K562 (cell line): ENCODE data around the gene SCN2B. TPM values are rescaled to one million over a fixed set of nuclear protein-coding genes. Genes with fewer than 3 reads are reported as not detected.

ENCODE experiments used
- ATAC-seq: fragments of 200-7000 bp; cut with Tn5 transposase; 3 replicates; pipeline ENCODE4 v1.9.1; 2020; ENCODE audit warnings: moderate library complexity
- BruUV-seq: library from RNA; stranded (reverse); fragments of 400-500 nt; replicated peaks from 2 replicates; lab custom pipeline; 2021; lab: Mats Ljungman, UMichigan
- CTCF ChIA-PET: fragments of 300-600 bp; formaldehyde crosslinking; extraction: SDS; loops from one replicate; lab custom pipeline; 2021; ENCODE audit warnings: low intra/inter-chr PET ratio; lab: Yijun Ruan, JAX
- POLR2A ChIA-PET: fragments of 300-600, 350-650 bp; sonication (Branson Sonifier 250); formaldehyde crosslinking; extraction: SDS; loops from one replicate; lab custom pipeline; 2021; ENCODE audit warnings: antibody characterized with exemption, inconsistent platforms; lab: Yijun Ruan, JAX
- DNase-seq, 4 experiments: peaks; one replicate each; pipeline versions ENCODE4 v3.0.0 to v3.0.0-alpha.2; 2011 to 2018; ENCODE audit warnings: low spot score in 3 of 4, mixed read lengths in 3 of 4; ENCODE audit errors: extremely low read depth in 1 of 4
- FAIRE-seq: peaks from 2 replicates; lab custom pipeline; 2011; peaks lifted over from hg19 to GRCh38; lab: Jason Lieb, UNC
- H2AFZ ChIP-seq: 2 replicates; pipeline ENCODE4 v1.6.0; 2011; ENCODE audit warnings: low read depth, low read length, control low read depth, inconsistent platforms
- H3K27ac ChIP-seq: fragments of 200-600 bp; 3 replicates; pipeline ENCODE4 v1.8.0; 2011; ENCODE audit warnings: low read depth, mild to moderate bottlenecking, control low read depth, inconsistent platforms, low read length, moderate library complexity, mixed read lengths; ENCODE audit errors: extremely low read depth
- H3K27me3 ChIP-seq, 2 experiments: fragments of 300-600 bp in 1 of 2; 2 replicates in 1 of 2; 3 replicates in 1 of 2; pipeline versions ENCODE4 v1.6.0 to v1.8.0; 2011; ENCODE audit warnings: inconsistent platforms in 2 of 2, low read length in 2 of 2, mild to moderate bottlenecking in 1 of 2, mixed read lengths in 1 of 2, moderate library complexity in 1 of 2; ENCODE audit not compliant: control insufficient read depth in 2 of 2, insufficient read depth in 2 of 2
- H3K36me3 ChIP-seq: fragments of 300-600 bp; 3 replicates; pipeline ENCODE4 v1.8.0; 2011; ENCODE audit warnings: mild to moderate bottlenecking, low read length, inconsistent platforms; ENCODE audit not compliant: control insufficient read depth, insufficient read depth
- H3K4me1 ChIP-seq, 2 experiments: fragments of 200-600 bp in 1 of 2; replicated peaks in 1 of 2; 2 replicates in 1 of 2; 3 replicates in 1 of 2; pipeline versions ENCODE4 v1.5.1 to v1.8.0; 2011; ENCODE audit warnings: inconsistent platforms in 2 of 2, low read length in 2 of 2, mild to moderate bottlenecking in 1 of 2, mixed read lengths in 1 of 2, moderate library complexity in 1 of 2; ENCODE audit not compliant: control insufficient read depth in 2 of 2, insufficient read depth in 2 of 2
- H3K4me2 ChIP-seq: 2 replicates; pipeline ENCODE4 v1.6.1; 2011; ENCODE audit warnings: low read length, control low read depth, inconsistent platforms, mixed read lengths; ENCODE audit not compliant: insufficient read depth
- H3K4me3 ChIP-seq: fragments of 200-600 bp; sonication (generic), shearing (Covaris generic); 2 replicates; pipeline ENCODE4 v1.5.1; 2016; ENCODE audit warnings: control low read depth, inconsistent platforms
- H3K79me2 ChIP-seq: fragments of 200-600 bp; 3 replicates; pipeline ENCODE4 v1.8.0; 2011; ENCODE audit warnings: low read length, inconsistent platforms; ENCODE audit not compliant: control insufficient read depth, insufficient read depth
- H3K9ac ChIP-seq, 2 experiments: 2 replicates each; pipeline versions ENCODE4 v1.6.0 to v1.6.1; 2011; ENCODE audit warnings: low read depth in 2 of 2, low read length in 2 of 2, control low read depth in 1 of 2, inconsistent platforms in 1 of 2, mild to moderate bottlenecking in 1 of 2, mixed read lengths in 1 of 2; ENCODE audit not compliant: insufficient read depth in 1 of 2
- H3K9me1 ChIP-seq: one replicate; pipeline ENCODE4 v1.6.0; 2011; ENCODE audit warnings: inconsistent platforms, mild to moderate bottlenecking, low read length, moderate library complexity; ENCODE audit not compliant: control insufficient read depth, insufficient read depth
- H3K9me3 ChIP-seq: replicated peaks from 2 replicates; pipeline ENCODE4 v1.5.1; 2011; ENCODE audit warnings: low read depth, low read length, inconsistent platforms; ENCODE audit not compliant: control insufficient read depth, insufficient read depth
- H4K20me1 ChIP-seq: replicated peaks from 2 replicates; pipeline ENCODE4 v1.6.1; 2011; ENCODE audit warnings: low read length, inconsistent platforms, mixed read lengths; ENCODE audit not compliant: control insufficient read depth, insufficient read depth
- GTF2A2 ChIP-seq: IDR thresholded peaks from 2 replicates; pipeline ENCODE4 v1.6.1; 2016; ENCODE audit warnings: mild to moderate bottlenecking, missing genetic modification characterization, missing compliant biosample characterization
- KLF6 ChIP-seq: fragments of 250-450 bp; sonication (Bioruptor Pico); IDR thresholded peaks from 2 replicates; pipeline ENCODE4 v1.4.0; 2020; ENCODE audit warnings: mild to moderate bottlenecking, moderate library complexity, borderline replicate concordance
- NR2F6 ChIP-seq: fragments of 450-650 bp; formaldehyde crosslinking; IDR thresholded peaks from 2 replicates; pipeline ENCODE4 v1.4.0; 2020; ENCODE audit warnings: mild to moderate bottlenecking
- POLR2H ChIP-seq: IDR thresholded peaks from 2 replicates; pipeline ENCODE4 v1.6.1; 2016; ENCODE audit warnings: missing genetic modification characterization, low read depth, mild to moderate bottlenecking, control low read depth, missing compliant biosample characterization, moderate library complexity
- TCF15 ChIP-seq: fragments of 250-450 bp; sonication (Bioruptor Pico); IDR thresholded peaks from 2 replicates; pipeline ENCODE4 v1.8.0; 2022; ENCODE audit warnings: moderate library complexity, mild to moderate bottlenecking, inconsistent platforms
- ZNF384 ChIP-seq: IDR thresholded peaks from 2 replicates; pipeline ENCODE4 v1.6.1; 2012; ENCODE audit warnings: low read depth, low read length, improper control_type of control experiment
- WGBS: fragments of 100-300 bp; shearing (Covaris generic); methylation state at CpG from one replicate; pipeline ENCODE4 v1.1.6; 2016; ENCODE audit warnings: low coverage, mixed read lengths; ENCODE audit not compliant: insufficient coverage; ENCODE audit errors: missing lambda C conversion rate; 5-methylcytosine and 5-hydroxymethylcytosine counted together
- in situ Hi-C: fragments of 300-500 bp; cut with MboI; formaldehyde crosslinking; loops from 4 replicates; pipeline ENCODE4 v1.15.0; 2018; ENCODE audit warnings: inconsistent platforms, mixed read lengths
- intact Hi-C: fragments of 100-400 bp; cut with micrococcal nuclease; formaldehyde crosslinking; loops from 2 replicates; pipeline ENCODE4 v1.14.2; 2022
- polyA plus RNA-seq, 8 experiments: library from polyadenylated mRNA; depleted of rRNA in 4 of 8; stranded (reverse) in 5 of 8; unstranded in 3 of 8; fragments of >200 nt; fragmentation: Nextera tagmentation in 2 of 8; fragmentation: Illumina TruSeq in 1 of 8; extraction: Ambion mirVana in 2 of 8; extraction: Trizol in 1 of 8; gene quantifications; 2 replicates each; pipeline versions ENCODE4 v1.2.1 to v1.2.3, GENCODE V29; 2011 to 2014; ENCODE audit warnings: inconsistent platforms in 1 of 8, missing spikeins in 1 of 8
- total RNA-seq, 7 experiments: library from RNA; depleted of rRNA in 6 of 7; stranded (reverse); fragments of >200 nt in 6 of 7; fragmentation: Illumina TruSeq in 2 of 7; extraction: Trizol in 2 of 7; gene quantifications; 2 replicates each; pipeline versions ENCODE4 v1.2.1 to v1.2.3, GENCODE V29; 2011 to 2021; ENCODE audit warnings: low replicate concordance in 1 of 7

Gene SCN2B
- total and polyA plus RNA-seq, 9 of the 15 experiments (the other 6 are each of a cell fraction or from before 2014, with no cell fraction given), result not detected

GRCh38 chr11:118163494-118163893, 12.9 kb downstream of the SCN2B start (continued):
- TF ChIP-seq TCF15 (CRISPR knock-in tag), result no peak
- TF ChIP-seq, all 486 proteins: peak for 0

- Histone ChIP-seq H3K79me2 (no peaks in the 10 kb centered on the region), H4K20me1 (peaks cover 5% of the 10 kb centered on the region; the same call in 1 of the 2 replicates), H3K9ac (no peak overlapping the region), H3K4me1 (peaks cover 0 to 5% of the 10 kb centered on the region in 2 experiments; a peak in 1 of 5 replicates), H3K4me3 (no peak overlapping the region), H3K4me2 (no peak overlapping the region), H3K9me1 (no peaks in the 10 kb centered on the region), H3K27me3 (peaks cover 19 to 83% of the 10 kb centered on the region in 2 experiments; a peak in 4 of 5 replicates), H3K27ac (no peak overlapping the region), H2AFZ (no peak overlapping the region), H3K9me3 (no peaks in the 10 kb centered on the region), H3K36me3 (no peaks in the 10 kb centered on the region)
- ATAC-seq (no peak), DNase-seq (no peak), FAIRE-seq (no peak)
- ChIA-PET CTCF (no interaction called here), POLR2A (interaction anchor here (0.6 kb wide), 1 partner anchor 10 kb away, joined by 3 read pairs; no protein-coding TSS in a partner anchor)
- intact Hi-C loops (no loop called here), in situ Hi-C loops (no loop called here)
- no TSS peak for BruUV-seq
- 10% methylated on average over 3 of the region's 3 CpGs for WGBS
- no peak for TF ChIP-seq KLF6 (CRISPR knock-in tag)
- TF ChIP-seq ZNF384, result no peak
- no peak for TF ChIP-seq GTF2A2 (tag)
- TF ChIP-seq NR2F6 (CRISPR knock-in tag), result no peak
- no peak for TF ChIP-seq POLR2H (tag)
These were observed 13.6 kb downstream of the SCN2B start for GRCh38 chr11:118162846-118163245.
